Prostate gland (tissue), 1 donor: ENCODE results near the gene SVEP1.
"Not testable (repeated sequence)": the region's sequence is repeated elsewhere in the genome, so short reads cannot be mapped to it uniquely, and the experiment has no call there.

Source experiments
- POLR2A ChIP-seq: fragments of 450-650 bp; IDR thresholded peaks from one replicate; pipeline ENCODE4 v1.6.1; 2016; ENCODE audit warnings: antibody characterized with exemption, mild to moderate bottlenecking
- POLR2AphosphoS5 ChIP-seq: sonication (generic); formaldehyde crosslinking; IDR thresholded peaks from one replicate; pipeline ENCODE4 v1.6.1; 2017; ENCODE audit warnings: antibody characterized with exemption

DNA sequence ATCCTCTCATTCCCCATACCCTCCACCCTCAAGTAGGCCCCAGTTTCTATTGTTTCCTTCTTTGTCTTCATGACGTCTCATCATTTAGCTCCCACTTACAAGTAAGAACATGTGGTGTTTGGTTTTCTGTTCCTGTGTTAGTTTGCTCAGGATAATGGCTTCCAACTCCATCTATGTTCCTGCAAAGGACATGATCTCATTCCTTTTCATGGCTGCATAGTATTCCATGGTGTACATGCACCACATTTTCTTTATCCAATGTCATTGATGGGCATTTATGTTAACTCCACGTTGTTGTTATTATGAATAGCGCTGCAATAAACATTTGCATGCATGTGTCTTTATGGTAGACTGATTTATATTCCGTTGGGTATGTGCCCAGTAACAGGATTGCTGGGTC lies 45.4 kb downstream of the SVEP1 start:
- TF ChIP-seq POLR2AphosphoS5, POLR2A: not testable (repeated sequence)
